ENCODE measurements around the gene ARID1B.

- TF ChIP-seq, protein P1, sequence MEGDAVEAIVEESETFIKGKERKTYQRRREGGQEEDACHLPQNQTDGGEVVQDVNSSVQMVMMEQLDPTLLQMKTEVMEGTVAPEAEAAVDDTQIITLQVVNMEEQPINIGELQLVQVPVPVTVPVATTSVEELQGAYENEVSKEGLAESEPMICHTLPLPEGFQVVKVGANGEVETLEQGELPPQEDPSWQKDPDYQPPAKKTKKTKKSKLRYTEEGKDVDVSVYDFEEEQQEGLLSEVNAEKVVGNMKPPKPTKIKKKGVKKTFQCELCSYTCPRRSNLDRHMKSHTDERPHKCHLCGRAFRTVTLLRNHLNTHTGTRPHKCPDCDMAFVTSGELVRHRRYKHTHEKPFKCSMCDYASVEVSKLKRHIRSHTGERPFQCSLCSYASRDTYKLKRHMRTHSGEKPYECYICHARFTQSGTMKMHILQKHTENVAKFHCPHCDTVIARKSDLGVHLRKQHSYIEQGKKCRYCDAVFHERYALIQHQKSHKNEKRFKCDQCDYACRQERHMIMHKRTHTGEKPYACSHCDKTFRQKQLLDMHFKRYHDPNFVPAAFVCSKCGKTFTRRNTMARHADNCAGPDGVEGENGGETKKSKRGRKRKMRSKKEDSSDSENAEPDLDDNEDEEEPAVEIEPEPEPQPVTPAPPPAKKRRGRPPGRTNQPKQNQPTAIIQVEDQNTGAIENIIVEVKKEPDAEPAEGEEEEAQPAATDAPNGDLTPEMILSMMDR (IDR thresholded peaks at IDR 0.05): no peak
- TF ChIP-seq POLR2AphosphoS5 (IDR thresholded peaks at IDR 0.05): no peak
These were observed 47.9 kb upstream of the ARID1B start for GRCh38 chr6:156729248-156729647.
